Inflammatory macrophage (primary cell): ENCODE measurements around the gene CTSE.

Source experiments
- DNase-seq, 2 donors: peaks; one replicate each; pipeline ENCODE4 v3.0.0-alpha.2; 2020 to 2022

CTSE gene

GRCh38 chr1:205990226-205990625 lies 33.5 kb downstream of the CTSE start:
- DNase-seq: no peak

- peak in 1 of 2 donors; percentile 30 for DNase-seq
These were observed 33.9 kb downstream of the CTSE start for GRCh38 chr1:205989786-205990185.

GRCh38 chr1:205988585-205988995 lies 35.1 kb downstream of the CTSE start:
- no peak for DNase-seq

GRCh38 chr1:205986861-205987260 lies 36.8 kb downstream of the CTSE start:
- no peak for DNase-seq

GRCh38 chr1:205986292-205986691 lies 37.4 kb downstream of the CTSE start:
- DNase-seq: no peak

- DNase-seq: no peak
These were observed 38.2 kb downstream of the CTSE start for GRCh38 chr1:205985330-205986005.

GRCh38 chr1:205983925-205984725 lies 39.6 kb downstream of the CTSE start:
- peak; percentile 65 to 68 for DNase-seq

GRCh38 chr1:205981257-205981656 lies 42.4 kb downstream of the CTSE start:
- DNase-seq: no peak

GRCh38 chr1:205980237-205980870 lies 43.3 kb downstream of the CTSE start:
- DNase-seq: peak in 1 of 2 donors; percentile 41

GRCh38 chr1:205979301-205979700 lies 44.4 kb downstream of the CTSE start:
- no peak for DNase-seq

- no peak for DNase-seq
These were observed 45.0 kb downstream of the CTSE start for GRCh38 chr1:205978676-205979075.

GRCh38 chr1:205977402-205978014 lies 46.2 kb downstream of the CTSE start:
- peak; percentile 73 to 80 for DNase-seq

GRCh38 chr1:205976708-205977401 lies 46.8 kb downstream of the CTSE start:
- no peak for DNase-seq

GRCh38 chr1:205976036-205976435 lies 47.7 kb downstream of the CTSE start:
- no peak for DNase-seq

GRCh38 chr1:205975387-205975998 lies 48.2 kb downstream of the CTSE start:
- no peak for DNase-seq

- DNase-seq: no peak
These were observed 49.0 kb downstream of the CTSE start for GRCh38 chr1:205974712-205975111.

GRCh38 chr1:205973377-205974232 lies 50.1 kb downstream of the CTSE start:
- no peak for DNase-seq

- DNase-seq: no peak
These were observed 51.1 kb downstream of the CTSE start for GRCh38 chr1:205972491-205973168.

GRCh38 chr1:205972081-205972480 lies 51.6 kb downstream of the CTSE start:
- DNase-seq: no peak

- DNase-seq: no peak
These were observed 52.6 kb downstream of the CTSE start for GRCh38 chr1:205971082-205971481.
